ENCODE data around the gene FGD3. TPM values are rescaled to one million over a fixed set of nuclear protein-coding genes. Genes with fewer than 3 reads are reported as not detected.

Gene FGD3
- total and polyA plus RNA-seq, 10 donors, result 30.7 to 99.1 (median 68.7) TPM

- TF ChIP-seq POLR2A (IDR thresholded peaks at IDR 0.05), result no peak
- peak in 2 of 3 donors; percentile 26 to 70 for TF ChIP-seq POLR2AphosphoS5 (IDR thresholded peaks at IDR 0.05)
- intact Hi-C loops (cut with DNase I; ENCODE audit: low total_unique reads), result no loop called here
Observed at GRCh38 chr9:93037476-93037971, 90.2 kb downstream of the FGD3 start.

GRCh38 chr9:93038918-93039317 lies 91.6 kb downstream of the FGD3 start:
- H3K4me1 ChIP-seq, result peaks cover 0 to 92% (median 32%) of the 10 kb centered on the region in 6 donors
- intact Hi-C loops (cut with DNase I; ENCODE audit: low total_unique reads), result no loop called here
- TF ChIP-seq POLR2A (IDR thresholded peaks at IDR 0.05), result no peak
- TF ChIP-seq POLR2AphosphoS5 (IDR thresholded peaks at IDR 0.05), result peak in 1 of 3 donors; percentile 33
- H3K4me3 ChIP-seq, result no peak overlapping the region
- DNase-seq, result no peak
- peak overlapping the region in 2 of 8 donors; percentile 14 to 76 for H3K27ac ChIP-seq
- H3K9me3 ChIP-seq, result no peaks in the 10 kb centered on the region
- H3K27me3 ChIP-seq (replicated peaks in 1 of 7), result no peaks in the 10 kb centered on the region
- H3K36me3 ChIP-seq, result peaks cover 0 to 35% (median 25%) of the 10 kb centered on the region in 6 donors
- WGBS, 5 donors, result 83 to 87% (median 86%) methylated on average over 5 to 6 of the region's 6 CpGs

More at GRCh38 chr9:93037476-93037971, 90.2 kb downstream of the FGD3 start:
- 52 to 72% (median 62%) methylated on average over 3 to 13 of the region's 13 CpGs for WGBS, 5 donors
- peak overlapping the region in 1 of 8 donors; percentile 4 for H3K4me3 ChIP-seq
- peak; percentile 81 for DNase-seq
- H3K27me3 ChIP-seq (replicated peaks in 1 of 7), result no peaks in the 10 kb centered on the region
- peaks cover 0 to 92% (median 37%) of the 10 kb centered on the region in 6 donors for H3K4me1 ChIP-seq
- no peaks in the 10 kb centered on the region for H3K9me3 ChIP-seq
- H3K27ac ChIP-seq, result peak overlapping the region in 7 of 8 donors; percentile 13 to 76 (median 44)
- peaks cover 0 to 49% (median 28%) of the 10 kb centered on the region in 6 donors for H3K36me3 ChIP-seq

GRCh38 chr9:93039456-93039855 lies 92.1 kb downstream of the FGD3 start:
- 85 to 97% (median 89%) methylated on average over 5 to 6 of the region's 6 CpGs for WGBS, 5 donors
- Histone ChIP-seq H3K4me3 (no peak overlapping the region), H3K4me1 (peaks cover 0 to 92% (median 34%) of the 10 kb centered on the region in 6 donors), H3K36me3 (peaks cover 0 to 30% (median 21%) of the 10 kb centered on the region in 6 donors), H3K9me3 (no peaks in the 10 kb centered on the region), H3K27ac (peak overlapping the region in 1 of 8 donors; percentile 14), H3K27me3 (replicated peaks in 1 of 7) (no peaks in the 10 kb centered on the region)
- intact Hi-C loops (cut with DNase I; ENCODE audit: low total_unique reads), result no loop called here
- TF ChIP-seq POLR2AphosphoS5 (IDR thresholded peaks at IDR 0.05) (no peak), CTCF (IDR thresholded peaks at IDR 0.05 in 8 of 11, conservative IDR thresholded peaks at IDR 0.05 in 3 of 11) (no peak), POLR2A (IDR thresholded peaks at IDR 0.05) (no peak)
- DNase-seq, result no peak

- Histone ChIP-seq H3K36me3 (peaks cover 0 to 25% (median 15%) of the 10 kb centered on the region in 6 donors), H3K4me3 (no peak overlapping the region), H3K9me3 (no peaks in the 10 kb centered on the region), H3K27me3 (replicated peaks in 1 of 7) (no peaks in the 10 kb centered on the region), H3K27ac (no peak overlapping the region), H3K4me1 (peaks cover 0 to 92% (median 34%) of the 10 kb centered on the region in 6 donors)
- 73 to 92% (median 85%) methylated on average over 5 to 10 of the region's 10 CpGs for WGBS, 5 donors
- intact Hi-C loops (cut with DNase I; ENCODE audit: low total_unique reads), result no loop called here
- no peak for TF ChIP-seq CTCF (IDR thresholded peaks at IDR 0.05 in 8 of 11, conservative IDR thresholded peaks at IDR 0.05 in 3 of 11)
- TF ChIP-seq POLR2A (IDR thresholded peaks at IDR 0.05), result no peak
- peak; percentile 15 to 68 (median 27) for TF ChIP-seq POLR2AphosphoS5 (IDR thresholded peaks at IDR 0.05)
- no peak for DNase-seq
Observed at GRCh38 chr9:93039976-93040375, 92.7 kb downstream of the FGD3 start.

- H3K4me3 ChIP-seq, result no peak overlapping the region
- intact Hi-C loops (cut with DNase I; ENCODE audit: low total_unique reads), result no loop called here
- H3K27me3 ChIP-seq (replicated peaks in 1 of 7), result no peaks in the 10 kb centered on the region
- H3K4me1 ChIP-seq, result peaks cover 0 to 92% (median 33%) of the 10 kb centered on the region in 6 donors
- H3K27ac ChIP-seq, result peak overlapping the region in 1 of 8 donors; percentile 36
- 79 to 96% (median 94%) methylated on average over 7 of the region's 7 CpGs for WGBS, 5 donors
- H3K36me3 ChIP-seq, result peaks cover 0 to 21% (median 11%) of the 10 kb centered on the region in 6 donors
- no peaks in the 10 kb centered on the region for H3K9me3 ChIP-seq
- DNase-seq, result no peak
- TF ChIP-seq POLR2A (IDR thresholded peaks at IDR 0.05) (no peak), CTCF (IDR thresholded peaks at IDR 0.05 in 8 of 11, conservative IDR thresholded peaks at IDR 0.05 in 3 of 11) (no peak), POLR2AphosphoS5 (IDR thresholded peaks at IDR 0.05) (peak in 1 of 3 donors; percentile 51)
Observed at GRCh38 chr9:93040409-93040808, 93.1 kb downstream of the FGD3 start.

Data from spleen (tissue), 11 donors.